CD4-positive, alpha-beta T cell treated with Interleukin-6 at 100 ng/mL for 8 hours (primary cell): Measurements from ENCODE around the gene DCLK2.

ENCODE experiments used
- DNase-seq: peaks from one replicate; pipeline ENCODE4 v3.0.0-alpha.2; 2020; ENCODE audit warnings: mixed read lengths, low spot score

Gene DCLK2

DNA sequence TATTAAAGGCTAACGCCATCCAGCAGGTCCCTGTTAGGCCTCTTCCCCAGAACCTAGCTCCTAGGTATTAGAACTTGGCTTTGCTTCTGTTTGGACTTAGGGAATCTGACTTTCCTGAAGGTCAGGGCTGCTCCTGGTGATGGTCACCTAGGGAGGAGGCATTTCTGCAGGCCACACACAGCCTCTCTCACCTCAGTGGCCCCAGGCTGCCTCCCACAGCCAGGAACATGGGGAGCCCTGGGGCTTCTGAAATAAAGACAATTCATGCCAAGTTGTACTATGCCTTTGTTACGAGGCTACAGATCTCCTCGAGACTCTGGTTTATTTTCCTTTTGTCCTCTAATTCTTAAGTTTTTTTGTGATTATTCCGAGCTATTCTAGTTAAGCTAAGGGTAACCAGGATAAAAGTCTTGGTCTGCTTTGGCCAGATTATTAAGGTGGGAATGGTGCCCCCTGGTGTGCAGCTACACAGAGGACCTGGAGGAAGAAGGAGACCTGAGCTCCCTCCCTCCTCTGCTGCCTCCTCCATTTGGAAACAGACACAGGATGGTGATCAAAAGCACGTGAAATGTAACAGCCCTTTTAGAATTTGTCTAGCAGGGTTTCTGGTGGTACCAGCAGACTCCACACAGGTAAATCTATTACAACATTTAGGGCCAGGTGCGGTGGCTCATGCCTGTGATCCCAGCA is 131.0 kb downstream of the DCLK2 start:
- DNase-seq, result no peak

DNA sequence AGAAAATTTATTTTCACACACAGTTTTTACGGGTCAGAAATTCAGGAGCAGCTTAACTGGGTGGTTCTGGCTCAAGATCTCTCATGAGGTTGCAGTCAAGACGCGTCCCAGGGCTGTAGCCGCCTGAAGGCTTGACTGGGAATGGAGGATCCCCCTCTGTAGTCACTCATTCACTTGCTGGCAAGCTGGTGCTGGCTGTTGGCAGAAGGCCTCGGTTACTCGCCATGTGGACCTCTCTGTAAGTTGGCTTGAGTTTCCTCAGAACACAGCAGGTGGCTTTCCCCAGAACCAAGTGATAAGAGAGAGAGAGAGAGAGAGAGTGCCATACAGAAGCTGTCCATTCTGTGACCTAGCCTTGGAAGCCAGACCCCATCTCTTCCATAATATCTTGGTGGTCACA is 132.8 kb downstream of the DCLK2 start:
- no peak for DNase-seq

DNA sequence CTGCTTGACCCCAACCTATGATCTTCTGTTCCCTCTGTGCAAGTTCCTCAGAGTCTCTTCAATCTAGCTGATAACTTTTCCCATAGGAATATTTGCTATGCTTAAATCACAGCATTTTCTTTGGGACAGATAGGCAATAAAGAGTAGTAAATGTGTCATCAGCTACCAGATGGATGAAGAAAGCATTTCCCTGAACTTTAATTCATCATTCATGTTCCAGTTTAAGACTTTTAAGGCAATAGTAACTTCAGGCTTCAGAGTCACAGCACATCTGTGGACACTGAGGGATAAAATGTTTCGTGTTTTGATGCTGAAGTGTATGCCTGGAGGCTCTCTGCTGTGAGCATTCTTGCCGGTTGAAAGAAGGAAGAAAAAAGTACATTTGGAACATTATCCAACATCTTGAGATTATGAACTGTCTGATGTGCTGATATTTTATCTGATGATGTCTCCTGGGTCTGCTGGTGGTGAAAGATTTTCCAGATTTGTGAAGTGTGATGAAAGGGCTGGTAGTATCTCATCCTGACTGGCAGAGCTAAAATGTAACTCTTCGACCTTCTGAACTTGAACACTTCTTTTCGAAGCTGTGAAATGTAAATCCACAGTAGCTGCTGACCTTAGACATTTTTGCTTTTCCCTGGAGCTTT is 133.7 kb downstream of the DCLK2 start:
- no peak for DNase-seq

DNA sequence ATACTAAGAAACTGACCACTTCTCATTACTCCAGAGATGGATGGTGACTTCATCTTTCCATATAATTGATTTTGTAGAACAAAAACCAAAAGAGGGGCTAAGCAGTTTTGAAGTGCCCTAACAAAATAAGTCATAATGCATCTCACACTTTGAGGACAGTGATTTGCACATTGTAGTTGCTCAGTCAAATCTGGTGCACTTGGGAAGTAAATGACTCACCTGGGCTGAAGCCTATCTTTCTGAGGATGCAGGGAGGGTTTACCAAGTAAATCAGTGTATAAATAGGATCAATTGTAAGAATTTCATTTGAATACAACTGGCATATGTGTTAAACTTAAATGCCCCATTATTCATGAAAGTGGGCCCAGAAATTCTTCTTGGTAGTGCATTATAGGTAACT is 134.2 kb downstream of the DCLK2 start:
- no peak for DNase-seq

DNA sequence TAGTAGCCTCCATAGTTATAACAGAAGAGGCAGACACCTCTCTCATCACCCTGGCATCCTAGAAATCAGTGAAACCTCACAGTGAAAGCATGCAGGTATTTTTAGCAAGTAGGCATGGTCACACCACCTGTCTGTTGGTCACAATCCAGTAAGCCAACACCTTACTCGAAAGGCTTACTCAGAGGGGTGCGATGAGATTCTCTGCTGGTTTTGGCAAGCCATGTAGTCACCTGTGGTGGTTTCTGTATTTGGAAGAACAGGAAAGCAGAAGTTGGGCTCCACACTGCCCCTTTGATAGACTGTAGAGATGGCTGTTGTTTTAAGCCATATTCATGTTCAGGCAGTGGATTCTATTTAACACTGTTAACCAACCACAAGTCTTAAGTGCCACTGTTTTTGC is 134.7 kb downstream of the DCLK2 start:
- no peak for DNase-seq

DNA sequence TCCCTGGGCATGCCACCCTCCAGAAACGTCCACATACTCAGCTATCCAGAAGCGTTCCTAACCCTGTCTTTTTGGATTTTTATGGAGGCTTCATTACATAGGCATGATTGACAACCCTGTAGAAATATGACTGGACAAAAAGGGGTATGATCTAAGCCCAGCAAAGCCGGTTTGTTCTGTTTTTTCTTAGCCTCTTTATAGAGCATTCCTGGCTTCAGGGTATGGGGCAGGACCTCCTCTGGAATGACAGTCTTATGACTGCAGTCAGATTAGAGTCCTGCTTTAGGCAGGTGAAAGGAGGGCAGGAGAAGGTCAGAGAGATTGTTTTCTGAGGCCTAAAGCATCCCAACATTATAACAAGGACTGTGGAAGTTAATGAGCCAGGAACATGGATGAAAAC is 137.4 kb downstream of the DCLK2 start:
- DNase-seq, result no peak

DNA sequence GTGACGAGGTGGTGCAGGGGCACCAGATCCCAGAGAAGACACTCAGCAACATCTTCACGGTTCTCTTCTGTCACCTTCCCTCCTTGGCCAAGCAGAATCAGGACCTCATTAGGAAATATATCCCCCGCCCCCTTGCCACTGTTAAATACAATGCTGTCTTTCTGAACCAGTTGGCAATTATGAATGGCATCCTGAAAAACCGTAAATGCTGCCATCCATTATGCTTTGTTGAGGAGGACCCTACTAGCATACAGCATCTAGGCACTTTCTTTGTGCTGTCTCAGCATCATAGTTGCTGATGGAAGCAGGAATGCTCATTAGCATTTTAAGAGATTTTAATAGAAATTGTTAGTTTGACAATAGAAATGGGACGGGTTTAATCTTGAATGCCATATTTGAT is 138.5 kb downstream of the DCLK2 start:
- DNase-seq, result no peak

DNA sequence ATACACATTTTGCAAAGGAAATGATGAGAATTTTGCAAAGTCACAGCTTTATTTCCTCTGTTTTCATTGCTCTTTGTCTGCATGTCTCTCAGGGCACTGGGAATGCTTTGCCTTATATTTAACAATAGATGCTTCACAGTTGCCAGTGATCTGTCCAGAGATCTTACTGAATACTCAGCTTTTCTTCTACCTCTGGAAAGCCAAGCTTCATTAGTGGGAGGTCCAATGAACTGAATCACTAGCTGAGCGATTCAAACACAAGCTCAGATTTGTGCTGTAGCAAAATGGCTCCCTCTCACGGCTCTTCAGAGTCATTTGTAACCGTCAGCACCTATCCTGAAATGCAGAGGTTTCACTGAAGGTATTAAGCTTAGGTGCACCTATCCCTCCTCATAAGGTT is 138.9 kb downstream of the DCLK2 start:
- DNase-seq, result no peak

DNA sequence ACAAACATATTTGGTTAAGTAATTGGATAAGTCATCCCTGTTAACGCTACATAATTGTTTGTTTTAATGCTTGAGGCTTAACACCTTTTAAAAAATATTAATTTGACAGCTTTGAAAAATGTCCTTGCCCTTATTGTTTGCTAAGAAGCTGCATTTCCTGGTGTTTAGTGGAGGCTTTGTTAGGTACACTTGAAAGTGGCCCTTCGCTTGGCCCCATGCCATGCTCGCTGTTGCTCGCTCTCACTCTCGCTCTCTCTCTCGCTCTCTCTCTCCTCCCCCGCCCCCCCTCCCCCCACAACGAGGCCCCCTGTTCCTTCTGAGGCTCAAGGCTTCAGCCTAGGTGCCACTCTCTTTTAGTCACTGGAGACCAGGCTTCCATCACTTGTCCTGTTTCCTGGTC is 139.6 kb downstream of the DCLK2 start:
- DNase-seq, result no peak

DNA sequence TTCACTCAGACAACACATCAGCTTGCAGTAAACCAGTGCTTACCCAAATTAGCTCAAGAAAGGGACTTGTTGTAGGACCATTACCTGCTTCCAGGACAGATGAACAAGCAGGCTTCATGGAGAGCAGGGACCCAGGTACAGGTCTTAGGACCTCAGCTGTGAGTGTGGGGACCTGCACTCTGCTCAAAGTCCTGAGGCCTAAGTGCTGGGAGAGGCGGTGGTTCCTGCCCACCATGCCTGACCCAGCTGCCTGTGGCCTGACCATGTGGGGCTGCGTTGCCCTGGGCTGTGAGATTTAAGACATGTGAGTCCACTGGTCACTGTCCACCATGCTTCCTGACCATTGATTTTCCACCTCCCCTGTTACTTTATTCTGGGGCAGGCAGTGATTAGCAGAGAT is 140.2 kb downstream of the DCLK2 start:
- no peak for DNase-seq

DNA sequence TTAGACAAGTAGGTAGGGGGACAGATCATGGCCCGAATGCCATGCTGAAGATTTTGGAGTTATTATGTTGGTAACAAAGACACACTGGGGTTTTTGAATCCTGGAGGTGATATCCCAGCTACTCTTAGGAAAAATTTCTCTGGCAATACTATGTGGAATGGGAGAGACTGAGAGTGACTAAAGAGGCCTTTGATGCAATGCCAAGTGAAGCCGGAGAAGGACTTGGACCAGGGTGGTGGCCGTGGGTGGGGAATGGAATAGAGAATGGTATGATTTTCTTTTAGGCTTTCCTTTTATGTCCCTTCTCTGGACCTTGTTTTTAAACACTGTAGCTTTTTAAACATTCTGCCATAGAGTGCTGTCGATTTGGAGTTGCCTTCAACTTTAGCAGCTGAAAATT is 141.6 kb downstream of the DCLK2 start:
- no peak for DNase-seq

DNA sequence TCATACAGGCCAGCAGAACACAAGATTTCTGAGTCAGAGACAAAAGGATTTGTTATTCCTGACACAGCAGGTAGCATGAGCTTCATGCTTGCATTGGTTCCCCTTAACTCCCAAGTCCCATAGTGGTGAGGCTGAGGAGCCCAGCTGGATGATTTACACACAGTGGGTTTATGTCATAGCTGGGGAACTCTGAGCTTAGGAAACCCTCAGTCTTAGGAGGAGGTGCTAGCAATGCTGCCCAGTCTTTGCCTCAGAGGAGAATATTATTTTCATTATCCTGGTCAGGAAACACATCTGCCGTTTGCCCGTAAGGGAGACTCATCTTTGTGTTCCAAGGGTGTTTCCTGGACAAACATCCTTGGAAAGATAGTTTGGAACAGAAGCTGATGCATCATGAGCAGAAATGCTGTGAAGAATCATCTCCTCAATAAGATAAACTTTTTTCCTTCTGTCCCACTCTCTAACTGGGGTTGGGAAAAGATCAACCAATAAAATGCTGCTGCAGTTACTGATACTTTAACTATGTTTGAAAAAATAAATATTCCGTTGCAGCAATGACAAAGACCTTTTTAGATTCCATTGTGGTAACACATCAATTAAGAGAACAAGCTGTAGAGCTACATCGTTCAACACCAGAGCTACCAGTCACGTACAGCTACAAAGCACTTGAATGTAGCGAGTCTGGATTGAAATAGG is 146.8 kb downstream of the DCLK2 start:
- DNase-seq, result no peak

DNA sequence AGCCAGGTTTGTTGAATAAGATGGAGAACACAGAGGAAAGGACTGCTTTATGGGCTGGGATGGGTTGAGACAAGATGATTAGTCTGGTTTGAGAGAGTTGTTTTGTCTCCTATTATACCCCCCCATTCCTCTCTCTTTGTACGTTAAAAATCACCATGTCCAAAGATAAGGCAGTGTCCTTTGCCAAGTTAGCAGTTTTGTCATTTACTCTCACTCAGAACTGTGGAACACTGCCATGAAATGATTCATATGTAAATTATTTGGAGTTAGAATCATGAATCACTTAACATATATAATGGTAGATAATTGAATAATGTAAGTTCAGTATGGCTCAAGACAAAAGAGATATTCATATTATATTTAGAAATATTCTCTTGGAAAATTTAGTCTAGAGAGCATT is 151.3 kb downstream of the DCLK2 start:
- no peak for DNase-seq

DNA sequence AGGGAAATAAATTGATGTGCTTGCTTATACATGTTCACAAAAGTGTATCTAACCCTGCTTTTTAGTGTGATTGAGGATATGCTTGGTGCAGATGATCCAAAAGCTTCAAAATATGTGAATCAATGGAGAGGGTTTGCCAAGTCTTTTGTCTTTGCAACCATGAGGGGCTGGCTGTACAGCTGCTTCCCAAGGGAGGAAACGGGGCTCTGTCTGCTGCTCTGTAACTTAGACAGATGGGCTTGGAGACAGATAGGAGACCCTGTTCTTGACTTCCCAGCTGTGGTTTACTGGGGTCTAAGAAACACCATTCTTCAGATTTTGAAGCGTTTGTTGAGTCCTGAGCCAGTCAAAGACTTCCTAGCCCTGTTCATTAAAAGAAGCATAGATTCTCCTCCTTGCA is 152.3 kb downstream of the DCLK2 start:
- no peak for DNase-seq

DNA sequence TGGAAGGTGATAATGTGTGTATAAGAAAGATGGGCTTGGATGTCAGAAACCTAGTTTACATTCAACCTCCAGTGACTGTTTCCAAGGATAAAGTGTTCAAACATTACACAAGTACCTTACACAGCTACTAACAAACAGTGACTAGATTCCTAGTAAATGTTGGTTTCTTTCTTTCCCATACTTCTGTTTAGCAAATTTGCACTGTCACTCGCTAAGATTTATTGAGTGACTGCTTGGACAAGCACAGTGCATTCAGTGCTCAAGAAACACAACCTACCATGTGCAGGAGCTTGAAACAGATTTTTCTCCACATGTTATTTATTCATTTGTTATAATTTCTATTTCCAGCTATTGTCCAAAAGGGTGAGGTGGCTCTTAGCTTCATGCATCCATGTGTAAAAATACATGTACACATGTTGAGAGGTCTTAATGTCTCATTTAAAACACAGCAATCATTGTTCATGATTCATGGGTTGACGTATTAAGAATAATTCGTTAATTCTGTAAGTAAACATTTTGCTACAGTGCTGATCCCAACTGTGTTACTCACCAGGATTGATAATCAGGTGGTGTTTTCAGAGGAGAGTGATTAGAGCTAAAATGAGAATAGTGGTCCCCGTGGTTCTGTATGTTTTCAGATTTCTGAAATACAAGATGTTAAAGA is 153.0 kb downstream of the DCLK2 start:
- no peak for DNase-seq

DNA sequence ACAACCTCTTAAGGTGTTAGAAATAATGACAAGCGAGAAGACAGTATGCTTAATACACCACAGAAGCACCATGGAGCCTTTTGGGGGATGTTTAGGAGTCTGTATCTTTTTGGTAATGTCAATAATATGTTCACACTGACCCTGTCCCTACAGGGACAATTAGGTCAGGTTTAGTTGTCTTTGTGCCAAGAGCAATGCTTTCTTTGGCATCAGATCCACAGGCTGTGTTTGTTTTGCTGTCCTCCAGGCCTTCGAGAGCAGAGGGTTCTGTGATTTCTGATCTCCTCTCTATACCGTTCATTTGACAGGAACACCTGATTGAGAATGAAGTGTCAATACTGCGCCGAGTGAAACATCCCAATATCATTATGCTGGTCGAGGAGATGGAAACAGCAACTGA is 153.8 kb downstream of the DCLK2 start:
- DNase-seq, result no peak

DNA sequence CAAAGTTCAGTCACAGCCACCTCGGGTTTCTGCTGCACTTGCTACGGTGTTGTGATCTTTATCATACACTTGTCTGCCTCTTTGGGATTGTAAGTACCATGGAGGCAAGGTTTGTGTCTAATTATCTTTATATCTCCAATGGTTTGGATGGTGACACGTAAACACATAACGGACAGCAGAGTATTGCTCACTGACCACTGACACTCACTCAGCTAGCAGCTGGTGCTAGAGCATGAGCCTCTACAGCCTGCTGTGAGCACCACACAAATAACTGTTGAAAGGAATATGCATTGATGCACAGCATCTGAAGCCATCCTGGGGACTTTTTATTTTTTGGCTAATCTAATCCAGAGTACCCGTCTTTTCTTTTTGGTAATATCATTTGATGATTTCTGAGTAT is 156.0 kb downstream of the DCLK2 start:
- DNase-seq, result no peak

DNA sequence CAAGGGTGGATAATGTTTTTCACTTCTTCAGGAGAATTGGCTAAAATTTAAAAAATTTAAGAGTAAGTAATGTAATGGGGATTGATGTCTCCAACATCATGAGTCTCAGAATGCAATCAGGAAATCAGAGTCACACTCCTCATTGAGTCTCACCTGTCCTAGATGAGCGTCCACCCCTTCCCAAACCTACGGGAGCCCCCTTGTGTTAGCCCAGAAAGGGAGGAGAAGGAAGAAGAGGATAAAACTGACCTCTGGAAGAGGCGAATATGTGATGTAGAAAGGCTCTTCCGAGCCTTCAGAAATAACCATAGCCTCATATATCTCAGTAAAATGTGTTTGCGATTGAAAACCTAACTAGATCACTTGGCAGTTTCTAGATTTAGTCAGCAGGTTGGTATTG is 157.1 kb downstream of the DCLK2 start:
- DNase-seq, result no peak

DNA sequence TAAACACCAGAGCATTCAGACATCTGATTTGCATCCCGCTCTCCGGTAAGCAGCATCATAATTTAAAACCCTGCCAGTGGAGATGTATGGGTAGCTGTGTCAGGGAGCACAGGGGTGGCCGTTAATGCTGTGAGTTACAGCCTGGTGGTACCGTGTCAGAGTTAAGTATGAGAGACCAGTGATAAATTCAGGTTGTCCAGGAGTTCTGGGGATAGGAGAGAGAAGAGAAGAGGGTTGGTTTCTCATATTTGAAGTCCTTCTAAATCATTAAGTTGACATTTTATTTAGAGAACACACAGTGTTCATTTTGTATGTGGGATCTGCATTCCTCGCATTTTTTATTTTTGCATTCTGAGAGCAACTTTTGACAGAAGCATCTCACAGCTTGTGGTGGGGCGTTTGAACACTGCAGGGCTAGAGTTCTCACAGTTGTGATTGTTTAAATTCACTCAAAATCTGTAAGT is 157.6 kb downstream of the DCLK2 start:
- no peak for DNase-seq

DNA sequence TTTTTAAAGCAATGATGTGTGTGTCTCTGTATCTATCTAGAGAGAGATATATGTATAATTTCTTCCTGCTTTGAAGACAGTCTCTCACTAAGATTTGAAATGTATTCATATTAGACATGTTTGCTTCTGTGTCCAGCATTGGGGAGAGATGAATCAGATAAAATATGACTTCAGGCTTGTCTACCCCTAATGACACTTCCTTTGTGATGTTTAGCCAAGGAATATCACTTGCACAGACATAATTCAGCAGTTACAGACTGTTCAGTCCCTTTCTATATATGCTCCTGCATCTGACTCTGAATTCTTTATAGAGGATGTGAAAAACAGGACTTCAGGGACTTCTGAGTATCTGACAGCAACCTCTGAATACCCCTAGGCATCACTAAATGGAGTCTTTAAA is 158.4 kb downstream of the DCLK2 start:
- DNase-seq, result no peak

DNA sequence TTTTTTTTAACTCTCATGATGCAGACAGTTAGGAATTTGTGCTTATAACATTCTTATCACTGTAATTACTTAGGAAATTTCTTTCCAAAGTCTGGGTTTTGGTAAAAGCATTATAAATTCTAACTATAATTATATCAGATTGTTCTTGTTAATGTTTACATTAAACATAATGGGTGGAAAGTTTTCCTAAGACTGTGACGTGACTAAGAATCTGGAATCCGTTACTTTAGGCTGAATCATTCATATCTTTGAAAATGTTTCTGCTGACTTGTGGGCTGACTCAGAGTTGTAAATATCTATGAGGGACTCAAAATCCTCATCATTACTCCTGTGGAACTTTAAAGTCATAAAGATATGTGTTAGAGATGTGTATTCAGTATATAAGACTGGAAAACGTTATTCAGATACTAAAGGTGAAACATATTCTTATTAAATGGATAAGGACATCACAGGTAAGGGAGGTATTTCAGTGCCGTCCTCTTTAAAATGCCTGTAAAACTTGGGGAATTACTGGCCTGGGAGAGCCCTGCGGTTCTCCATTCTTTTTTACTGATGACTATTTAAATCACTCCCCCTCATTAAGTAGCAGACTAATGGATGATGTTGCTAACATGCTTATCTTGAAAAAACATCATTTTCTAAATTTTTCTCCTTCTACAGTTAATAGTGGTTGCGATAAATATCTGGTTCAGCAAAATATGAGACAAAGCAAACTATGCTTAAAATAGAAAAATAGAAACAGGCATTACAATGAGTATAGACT is 159.0 kb downstream of the DCLK2 start:
- DNase-seq, result no peak

DNA sequence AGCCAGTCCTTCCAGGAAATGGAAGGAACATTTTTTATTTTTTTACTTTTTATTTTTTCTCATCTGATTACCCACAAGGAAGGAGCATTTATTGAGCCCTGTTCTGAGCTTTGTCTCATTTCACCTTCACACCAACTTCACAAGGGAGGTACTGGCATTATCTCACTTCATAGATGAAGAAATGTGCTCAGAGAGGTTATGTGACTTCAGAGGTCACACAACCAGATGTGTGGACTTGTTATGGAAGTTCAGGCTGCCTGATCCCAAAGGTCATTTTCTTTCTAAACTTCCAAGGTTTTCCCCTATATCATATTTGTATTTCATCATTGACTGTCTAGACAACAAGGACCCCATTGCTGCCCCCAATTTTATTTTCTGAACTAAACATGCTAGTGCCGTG is 160.3 kb downstream of the DCLK2 start:
- DNase-seq, result no peak
